K562 (cell line): Measurements from ENCODE around the gene ARHGAP28.

Source experiments
- ATF7 ChIP-seq: fragments of 450-650 bp; IDR thresholded peaks from 2 replicates; pipeline ENCODE4 v1.7.1; 2014; ENCODE audit warnings: mild to moderate bottlenecking, moderate library complexity
- CREB1 ChIP-seq, 2 experiments: sonication (generic) in 1 of 2; formaldehyde crosslinking in 1 of 2; IDR thresholded peaks; 2 replicates each; pipeline versions ENCODE4 v1.6.1 to v1.8.0; 2012 to 2022; ENCODE audit warnings: inconsistent platforms in 1 of 2, mild to moderate bottlenecking in 1 of 2, missing genetic modification reagents in 1 of 2, moderate library complexity in 1 of 2
- GATA2 ChIP-seq: sonication (generic); formaldehyde crosslinking; IDR thresholded peaks from 2 replicates; pipeline ENCODE4 v1.4.0; 2020; ENCODE audit warnings: mild to moderate bottlenecking, missing genetic modification reagents
- MYC ChIP-seq, 2 experiments: fragments of 250-450 bp in 1 of 2; sonication (Bioruptor Pico) in 1 of 2; IDR thresholded peaks; 2 replicates each; pipeline versions ENCODE4 v1.5.1 to v1.6.1; 2012 to 2021; ENCODE audit warnings: low read depth in 2 of 2, borderline replicate concordance in 1 of 2, improper control_type of control experiment in 1 of 2, low read length in 1 of 2, mild to moderate bottlenecking in 1 of 2, moderate library complexity in 1 of 2
- POLR2A ChIP-seq: fragments of 450-650 bp; conservative IDR thresholded peaks from 2 replicates; pipeline ENCODE4 v1.6.1; 2016
- POLR2AphosphoS5 ChIP-seq: IDR thresholded peaks from 2 replicates; pipeline ENCODE4 v1.6.1; 2011; ENCODE audit warnings: mild to moderate bottlenecking, low read depth, low read length, moderate library complexity; ENCODE audit not compliant: control insufficient read depth, insufficient read depth
- SMARCA4 ChIP-seq: fragments of 450-650 bp; IDR thresholded peaks from 2 replicates; pipeline ENCODE4 v1.6.1; 2016
- SP1 ChIP-seq: sonication (generic); formaldehyde crosslinking; IDR thresholded peaks from 2 replicates; pipeline ENCODE4 v1.8.1; 2022; ENCODE audit warnings: mild to moderate bottlenecking, missing genetic modification reagents
- STAT5A ChIP-seq: IDR thresholded peaks from 2 replicates; pipeline ENCODE4 v1.6.1; 2012; ENCODE audit warnings: low read length, inconsistent platforms, borderline replicate concordance
- U2AF1 ChIP-seq: fragments of 200-400 bp; formaldehyde crosslinking; optimal IDR thresholded peaks from 2 replicates; pipeline ENCODE3; 2017; ENCODE audit warnings: mild to moderate bottlenecking, low read depth, low read length, moderate library complexity
- TF ChIP-seq, protein P1 (sequence below), 2 experiments: fragments of 250-450 bp in 1 of 2; fragments of 450-650 bp in 1 of 2; sonication (Bioruptor Pico) in 1 of 2; IDR thresholded peaks; 2 replicates each; pipeline versions ENCODE4 v1.6.1 to v1.8.0; 2016 to 2021; ENCODE audit warnings: mild to moderate bottlenecking in 2 of 2, moderate library complexity in 2 of 2, missing compliant biosample characterization in 1 of 2, missing genetic modification characterization in 1 of 2

DNA sequence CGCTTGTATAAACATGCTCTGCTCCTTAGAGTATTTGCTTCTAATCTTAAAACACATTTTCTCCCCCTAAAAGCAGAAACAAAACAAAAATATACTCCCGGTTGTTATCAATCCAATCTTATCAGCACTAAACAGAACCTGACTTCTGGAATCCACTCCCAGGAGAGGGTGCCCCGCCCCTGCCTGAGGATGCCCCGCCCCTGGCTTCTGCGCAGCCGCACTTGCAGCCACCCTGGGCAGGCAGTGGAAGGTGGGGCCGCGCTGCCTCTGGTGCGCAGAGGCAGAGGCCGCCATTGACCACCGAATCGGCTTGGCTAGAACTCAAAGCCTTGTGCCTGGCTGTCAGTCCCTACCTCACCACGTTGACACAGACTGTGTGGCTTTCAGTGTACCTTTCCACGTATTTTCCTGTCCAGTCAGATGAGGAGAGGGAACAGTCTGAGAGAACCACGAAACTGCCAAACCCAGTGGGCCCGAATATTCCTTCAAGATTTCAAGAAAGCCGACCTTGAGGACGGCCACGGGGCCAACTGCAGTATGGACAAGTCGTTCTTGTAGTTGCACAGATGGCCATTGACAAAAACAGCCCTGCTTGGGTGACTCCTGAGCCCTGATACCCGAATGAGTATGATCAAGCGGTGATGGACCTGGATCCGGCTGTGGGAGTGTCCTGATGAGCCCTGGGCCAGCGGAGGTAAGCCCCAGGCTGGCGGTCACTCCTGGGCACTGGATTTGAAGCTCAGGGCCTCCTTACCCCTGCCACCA is 46.2 kb upstream of the ARHGAP28 start:
- TF ChIP-seq POLR2AphosphoS5 (peak; percentile 76; the same call in 1 of the 2 replicates), GATA2 (CRISPR knock-in tag) (peak; percentile 96), U2AF1 (no peak), MYC (IDR thresholded peaks at IDR 0.05; ENCODE audit: low read depth, low read length) (peak; percentile 76), MYC (CRISPR knock-in tag; IDR thresholded peaks at IDR 0.05; ENCODE audit: borderline replicate concordance, low read depth) (no peak), SP1 (no peak), POLR2A (peak; percentile 93), CREB1 (IDR thresholded peaks at IDR 0.05) (no peak), CREB1 (CRISPR knock-in tag; IDR thresholded peaks at IDR 0.05) (no peak), STAT5A (peak; percentile 60; the same call in 1 of the 2 replicates), SMARCA4 (peak; percentile 96), ATF7 (0 out of 2 replicates have a peak, but pooled peaks have one; percentile 52)
- TF ChIP-seq, protein P1, sequence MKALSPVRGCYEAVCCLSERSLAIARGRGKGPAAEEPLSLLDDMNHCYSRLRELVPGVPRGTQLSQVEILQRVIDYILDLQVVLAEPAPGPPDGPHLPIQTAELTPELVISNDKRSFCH (CRISPR knock-in tag; IDR thresholded peaks at IDR 0.05) = no peak
- TF ChIP-seq, protein P1 (tag; IDR thresholded peaks at IDR 0.05) = peak; percentile 82; the same call in 1 of the 2 replicates
